Ishikawa (cell line): ENCODE results near the gene ATP1B4.

Experiments
- CEBPB ChIP-seq: IDR thresholded peaks from 2 replicates; pipeline ENCODE4 v1.6.1; 2012
- EGR1 ChIP-seq: IDR thresholded peaks from 2 replicates; pipeline ENCODE4 v1.6.1; 2012
- EP300 ChIP-seq: IDR thresholded peaks from 2 replicates; pipeline ENCODE4 v1.6.1; 2012; ENCODE audit warnings: borderline replicate concordance
- FOXM1 ChIP-seq: IDR thresholded peaks from 2 replicates; pipeline ENCODE4 v1.6.1; 2012; ENCODE audit warnings: low read depth, borderline replicate concordance
- MAX ChIP-seq: IDR thresholded peaks from 2 replicates; pipeline ENCODE4 v1.6.1; 2012
- REST ChIP-seq: IDR thresholded peaks from 2 replicates; pipeline ENCODE4 v1.6.1; 2012; ENCODE audit warnings: low read depth, mild to moderate bottlenecking
- TAF1 ChIP-seq: IDR thresholded peaks from 2 replicates; pipeline ENCODE4 v1.6.1; 2012; ENCODE audit warnings: low read depth, mild to moderate bottlenecking
- TCF12 ChIP-seq: IDR thresholded peaks from 2 replicates; pipeline ENCODE4 v1.6.1; 2012; ENCODE audit warnings: low read depth
- ZBTB7A ChIP-seq: IDR thresholded peaks from 2 replicates; pipeline ENCODE4 v1.6.1; 2012; ENCODE audit warnings: low read depth

GRCh38 chrX:120332394-120332793, 29.5 kb upstream of the ATP1B4 start:
- no peak for TF ChIP-seq CEBPB
- no peak for TF ChIP-seq MAX
- TF ChIP-seq EP300, result no peak
- no peak for TF ChIP-seq REST
- no peak for TF ChIP-seq EGR1
- no peak for TF ChIP-seq TAF1
- no peak for TF ChIP-seq FOXM1
- TF ChIP-seq TCF12, result no peak
- TF ChIP-seq ZBTB7A, result no peak
